Nucleus accumbens (tissue), 56 donors: ENCODE measurements around the gene NOL3.
"Not testable (repeated sequence)": the region's sequence is repeated elsewhere in the genome, so short reads cannot be mapped to it uniquely, and the experiment has no call there.

Experiments used
- DNase-seq, 56 donors: peaks; one replicate each; lab custom pipeline; 2025; lab: John Stamatoyannopoulos, UW

The NOL3 gene

DNA sequence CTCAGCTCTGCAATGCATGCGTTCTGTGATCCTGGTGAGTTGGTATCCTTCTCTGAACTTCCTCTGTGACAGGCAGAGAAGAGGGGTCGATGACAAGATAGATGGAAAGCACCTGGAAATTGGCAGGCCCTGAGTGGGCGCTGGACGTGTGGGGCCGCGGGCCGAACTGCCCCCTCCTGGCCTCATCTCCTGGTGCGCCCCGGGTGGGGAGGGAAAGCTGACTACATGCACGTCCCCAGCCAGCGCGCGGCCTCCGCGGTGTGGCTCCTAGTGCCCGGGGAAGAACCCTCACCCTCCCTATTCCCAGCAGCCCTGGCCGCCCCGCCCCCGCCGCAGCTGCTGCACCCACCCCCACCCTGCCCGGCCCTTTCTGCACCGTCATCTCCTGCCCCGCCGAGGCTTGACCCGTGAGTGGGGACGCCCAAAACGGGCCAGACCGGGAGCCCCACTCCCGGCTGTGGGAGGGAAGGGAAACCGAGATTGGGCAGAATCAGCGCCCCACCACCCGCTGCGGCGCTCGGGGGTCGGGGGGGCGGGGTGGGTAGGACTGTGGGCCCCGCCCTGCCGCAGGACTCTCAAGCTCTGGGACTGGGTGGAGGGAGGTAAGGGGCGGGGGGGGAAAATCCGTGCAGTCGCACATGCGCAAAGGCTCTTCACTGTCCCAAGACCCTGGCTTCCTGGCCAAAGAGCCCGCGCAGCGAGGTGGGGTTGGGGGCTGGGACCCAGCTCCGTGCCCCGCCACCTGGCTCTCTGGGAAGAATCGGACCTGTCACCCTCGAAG, at the start of gene NOL3:
Gene NOL3 (plus strand): TSS at position 371 of the 781 bp plus-strand sequence.
- peak in 46 of 56 donors; percentile 9 to 84 (median 62) for DNase-seq

GRCh38 chr16:67122799-67123198, 47.5 kb upstream of the NOL3 start:
- not testable (repeated sequence) for DNase-seq

DNA sequence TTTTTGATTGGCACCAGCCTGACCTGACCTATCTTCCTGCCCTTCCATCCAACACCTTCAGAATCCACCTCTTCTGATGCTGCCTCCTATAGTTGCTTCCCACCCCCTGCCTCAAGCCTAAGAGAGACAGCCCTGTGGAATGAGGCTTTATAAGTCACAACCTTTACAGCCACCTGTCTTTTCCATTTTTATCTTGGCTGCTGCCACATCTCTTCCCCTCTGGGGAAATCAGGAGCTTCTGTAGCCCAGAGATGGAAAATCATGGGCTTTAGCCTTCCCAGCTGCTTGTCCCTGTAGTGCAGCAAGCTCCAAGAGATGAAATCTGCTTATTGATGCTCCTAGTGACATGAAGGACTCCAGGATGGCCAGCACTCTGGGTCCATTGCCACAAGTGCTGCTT, 41.9 kb upstream of the NOL3 start:
- no peak for DNase-seq

GRCh38 chr16:67128887-67129286, 41.5 kb upstream of the NOL3 start:
- DNase-seq, result no peak

DNA sequence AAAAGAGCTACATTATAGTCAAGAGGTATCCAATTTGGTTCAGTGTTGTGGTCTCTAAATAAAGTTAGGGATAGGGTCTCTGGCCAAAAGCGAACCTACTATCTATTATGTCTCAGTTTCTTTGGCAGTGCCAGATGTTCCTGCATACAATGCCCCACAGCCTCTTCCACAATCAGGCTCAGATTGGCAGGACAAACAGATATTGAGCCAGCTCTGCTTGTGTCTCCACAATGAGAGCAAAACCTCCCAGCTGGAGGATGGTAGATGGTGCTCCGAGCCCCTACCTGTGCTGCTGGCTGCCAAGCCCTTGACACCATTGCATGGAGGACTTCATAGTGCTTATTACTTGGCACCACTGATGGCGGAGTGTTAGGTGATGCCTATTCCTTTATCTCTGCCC, 40.9 kb upstream of the NOL3 start:
- DNase-seq, result peak in 17 of 56 donors; percentile 3 to 55 (median 15)

- DNase-seq, result no peak
Measured at GRCh38 chr16:67137605-67138004, 32.7 kb upstream of the NOL3 start.

GRCh38 chr16:67141391-67141790, 28.9 kb upstream of the NOL3 start:
- no peak for DNase-seq

- no peak for DNase-seq
Measured at GRCh38 chr16:67142342-67142741, 28.0 kb upstream of the NOL3 start.

- no peak for DNase-seq
Measured at GRCh38 chr16:67144943-67145342, 25.4 kb upstream of the NOL3 start.

GRCh38 chr16:67145746-67146145, 24.6 kb upstream of the NOL3 start:
- no peak for DNase-seq

GRCh38 chr16:67146523-67147357, 23.6 kb upstream of the NOL3 start:
- DNase-seq, result peak in 3 of 56 donors; percentile 4 to 28 (median 4)

GRCh38 chr16:67147437-67148140, 22.7 kb upstream of the NOL3 start:
- DNase-seq, result peak in 1 of 56 donors; percentile 20

DNA sequence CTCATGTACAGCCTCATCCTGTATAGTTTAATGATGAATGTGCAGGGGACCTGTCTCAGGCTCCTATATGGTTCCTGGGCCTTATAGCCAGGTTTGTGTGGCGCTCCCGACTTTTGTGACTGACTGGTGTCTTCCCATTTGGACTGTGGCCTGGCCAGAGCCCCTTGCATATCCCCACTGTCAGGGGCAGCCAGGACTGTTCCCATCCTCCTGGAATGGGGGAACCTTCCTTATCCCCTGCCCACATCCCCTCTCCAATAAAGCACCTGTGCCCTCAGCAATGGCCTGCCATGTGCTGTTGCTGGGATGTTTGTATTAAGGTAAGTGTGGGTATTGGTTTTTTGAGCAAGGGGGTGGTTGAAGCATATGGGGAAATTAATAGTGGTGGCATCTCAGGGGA, 22.1 kb upstream of the NOL3 start:
- DNase-seq, result no peak

GRCh38 chr16:67148656-67149275, 21.6 kb upstream of the NOL3 start:
- DNase-seq, result no peak

- no peak for DNase-seq
Measured at GRCh38 chr16:67149276-67150046, 20.9 kb upstream of the NOL3 start.

GRCh38 chr16:67150047-67150832, 20.1 kb upstream of the NOL3 start:
- peak in 9 of 56 donors; percentile 27 to 66 (median 55) for DNase-seq

DNA sequence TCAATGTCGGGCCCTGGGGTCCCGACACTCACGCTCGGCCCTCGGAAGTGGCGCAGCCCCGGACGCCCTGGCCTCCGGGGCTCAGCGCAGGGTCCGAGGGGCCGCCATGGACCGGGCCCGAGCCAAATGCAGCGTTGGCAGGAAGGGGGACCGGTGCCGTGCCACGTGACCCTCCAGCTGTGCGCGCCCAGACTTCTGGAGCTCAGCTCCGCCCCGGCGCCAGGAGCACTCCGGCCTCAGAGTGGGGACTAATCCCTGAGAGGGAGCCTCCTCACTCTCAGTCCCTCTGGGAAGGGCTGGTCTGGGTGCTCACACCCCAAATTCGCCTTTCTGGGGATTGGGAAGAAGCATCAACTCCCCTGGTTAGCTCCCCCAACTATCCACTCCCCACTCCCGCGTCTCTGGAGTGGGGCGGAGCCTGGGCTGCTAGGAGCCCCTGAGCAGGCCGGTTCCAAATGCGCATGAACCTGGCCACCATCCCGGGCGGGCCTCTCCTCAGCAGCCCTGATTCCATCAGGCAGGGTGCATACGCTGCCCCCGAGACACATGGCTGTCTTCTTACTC, 19.4 kb upstream of the NOL3 start, which contains the start of gene B3GNT9:
Gene B3GNT9 (minus strand): TSS at position 166 of the 564 bp plus-strand sequence. CDS start 513 bp downstream, outside the sequence.
- DNase-seq, result peak in 39 of 56 donors; percentile 20 to 83 (median 56)

DNA sequence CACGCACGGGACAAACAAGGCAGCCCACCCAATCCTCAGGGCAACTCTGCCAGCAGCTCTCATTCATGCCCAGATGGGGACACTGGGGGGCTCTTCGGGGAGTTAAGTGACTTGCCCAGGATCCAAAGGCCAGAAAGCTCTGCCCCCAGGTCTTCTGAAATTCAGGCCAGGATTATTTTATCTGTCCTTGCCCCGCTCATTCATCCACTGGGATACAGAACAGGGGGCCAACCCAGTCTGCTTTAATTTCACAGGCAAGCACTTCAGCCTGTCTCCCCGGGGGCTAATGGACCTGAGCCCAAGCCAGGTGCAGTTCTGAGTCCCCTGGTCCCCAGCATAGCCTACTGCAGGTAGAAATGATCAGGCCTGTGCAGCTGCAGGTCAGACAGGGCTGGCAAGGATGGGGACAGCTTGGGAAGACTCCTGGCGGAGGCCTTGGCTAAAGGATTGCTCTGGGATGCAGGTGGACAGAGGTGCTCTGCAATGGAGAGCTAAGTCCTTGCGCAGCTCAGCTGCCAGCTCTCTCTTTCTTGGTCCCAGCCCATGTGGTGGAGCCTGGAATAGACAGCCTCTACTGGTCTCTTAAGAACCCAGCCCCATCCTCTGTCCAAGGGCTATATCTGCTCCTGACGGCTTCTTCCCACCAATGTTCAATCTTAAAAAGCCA, 18.8 kb upstream of the NOL3 start:
- no peak for DNase-seq
